ENCODE data around the gene TNFRSF19.
A peak's percentile ranks its signal among the peaks of the same experiment; 100 is the strongest.

Gene TNFRSF19

GRCh38 chr13:23600534-23600933 is 30.3 kb downstream of the TNFRSF19 start:
- DNase-seq, result no peak

DNA sequence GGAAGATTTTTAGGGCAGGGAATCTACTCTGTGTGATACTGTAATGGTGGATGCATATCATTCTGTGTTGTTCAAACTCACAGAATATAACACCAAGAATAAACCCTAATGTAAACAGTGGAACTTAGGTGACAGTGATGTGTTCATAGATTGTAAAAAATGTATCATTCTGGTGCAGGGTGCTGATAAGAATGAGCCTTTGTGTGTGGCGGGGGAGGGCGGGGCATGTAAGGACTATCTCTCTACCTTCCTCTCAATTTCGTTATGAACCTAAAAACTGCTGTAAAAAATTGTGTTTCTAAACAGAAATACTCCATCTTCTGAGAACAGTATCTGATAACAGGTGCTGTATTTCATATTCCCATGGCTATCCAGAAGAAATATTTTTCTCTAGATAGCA is 35.6 kb downstream of the TNFRSF19 start:
- no peak for DNase-seq

GRCh38 chr13:23608138-23608537 is 37.9 kb downstream of the TNFRSF19 start:
- no peak for DNase-seq

DNA sequence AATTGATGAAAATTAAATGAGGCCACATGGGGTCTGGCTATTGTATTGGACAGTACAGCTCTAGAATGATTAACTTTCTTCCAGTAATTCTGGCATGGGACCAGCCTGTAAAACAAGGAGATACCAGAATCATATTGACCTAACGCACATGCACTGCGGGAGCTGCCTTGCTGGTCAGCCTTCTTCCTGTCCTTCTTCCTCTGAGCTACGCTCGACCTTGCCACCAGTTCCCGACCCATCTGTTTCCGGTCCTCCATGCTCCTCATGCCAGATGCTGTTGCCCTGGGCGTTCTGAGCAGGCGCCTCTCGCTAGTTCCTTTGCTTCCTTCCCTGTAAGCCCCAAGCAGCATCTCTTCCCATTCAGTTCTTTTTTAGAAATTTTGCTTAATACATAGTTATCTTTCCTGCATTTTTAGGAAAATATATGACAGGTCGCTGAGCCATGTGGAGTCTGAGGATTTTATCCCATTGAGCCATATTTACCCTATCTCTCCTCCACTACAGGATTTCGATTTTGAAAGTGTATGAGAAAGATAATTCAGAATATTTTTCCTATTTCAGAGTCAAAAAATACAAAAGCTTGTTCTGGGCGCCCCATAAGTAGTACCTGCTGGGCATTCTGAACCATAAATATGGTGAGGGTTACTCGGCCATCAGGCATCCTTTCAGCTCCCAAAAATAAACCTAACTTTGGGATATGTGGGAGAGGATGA is 38.6 kb downstream of the TNFRSF19 start:
- DNase-seq, result peak in 9 of 56 donors; percentile 6 to 41 (median 16)

DNA sequence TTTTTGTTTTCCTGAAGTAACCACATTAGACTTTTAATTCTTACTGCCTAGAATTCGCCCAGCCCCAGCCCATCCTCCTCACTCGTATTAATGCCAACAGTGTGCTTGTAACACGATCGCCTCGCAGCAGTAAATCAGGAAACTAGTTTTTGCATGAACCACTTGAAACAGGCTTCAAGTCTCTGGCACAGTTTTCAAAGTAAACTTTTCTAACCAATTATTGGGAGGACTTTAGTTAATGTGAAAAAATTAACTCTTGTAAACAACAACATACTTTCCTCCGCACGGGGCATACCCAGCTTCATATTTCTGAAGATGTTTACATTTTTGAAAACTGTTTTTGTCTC is 39.2 kb downstream of the TNFRSF19 start:
- no peak for DNase-seq

GRCh38 chr13:23609874-23610576 is 39.8 kb downstream of the TNFRSF19 start:
- DNase-seq, result no peak

DNA sequence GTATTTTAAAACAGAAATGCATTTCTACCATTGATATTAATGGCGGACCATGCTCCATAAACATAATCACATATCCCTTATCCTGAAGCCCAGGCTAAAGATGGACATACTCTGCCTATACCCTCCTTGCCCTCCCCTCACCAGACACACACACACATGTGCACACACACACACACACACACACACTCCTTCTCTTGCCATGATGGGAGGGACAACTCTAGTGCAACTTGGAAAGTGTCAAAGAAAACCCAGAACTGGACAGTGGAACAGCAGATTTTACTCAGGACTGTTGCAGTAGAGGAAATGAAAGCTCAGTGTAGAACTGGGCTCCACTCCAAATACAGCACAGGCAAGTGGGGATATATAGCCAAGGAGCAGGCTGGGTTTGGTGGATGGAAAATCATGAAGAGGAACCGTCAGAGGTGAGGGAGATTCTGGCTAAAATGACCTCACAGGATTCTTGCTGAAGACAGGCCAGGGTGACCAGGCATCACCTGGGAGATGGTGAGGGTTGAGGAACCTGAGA is 40.8 kb downstream of the TNFRSF19 start:
- DNase-seq, result peak in 1 of 56 donors; percentile 13

GRCh38 chr13:23612182-23612581 is 42.0 kb downstream of the TNFRSF19 start:
- no peak for DNase-seq

DNA sequence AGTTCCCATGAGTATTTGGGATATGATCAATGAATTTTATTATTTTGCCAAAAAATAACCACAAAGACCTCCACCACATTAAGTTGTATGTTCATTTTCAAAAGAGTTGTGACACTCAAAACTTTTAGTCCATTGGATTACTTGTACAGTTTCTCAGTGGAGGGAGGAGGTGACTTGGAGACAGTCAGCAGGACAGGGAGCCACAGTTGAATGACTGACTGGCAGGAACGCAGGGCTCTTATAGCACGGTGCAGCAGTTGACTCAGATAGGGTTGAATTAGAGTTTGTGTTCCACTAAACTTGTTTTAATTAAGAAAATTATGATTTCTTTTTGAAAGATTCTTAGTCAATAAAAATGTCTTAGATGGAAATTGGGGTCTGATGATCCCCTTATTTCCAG is 42.5 kb downstream of the TNFRSF19 start:
- DNase-seq, result no peak

DNA sequence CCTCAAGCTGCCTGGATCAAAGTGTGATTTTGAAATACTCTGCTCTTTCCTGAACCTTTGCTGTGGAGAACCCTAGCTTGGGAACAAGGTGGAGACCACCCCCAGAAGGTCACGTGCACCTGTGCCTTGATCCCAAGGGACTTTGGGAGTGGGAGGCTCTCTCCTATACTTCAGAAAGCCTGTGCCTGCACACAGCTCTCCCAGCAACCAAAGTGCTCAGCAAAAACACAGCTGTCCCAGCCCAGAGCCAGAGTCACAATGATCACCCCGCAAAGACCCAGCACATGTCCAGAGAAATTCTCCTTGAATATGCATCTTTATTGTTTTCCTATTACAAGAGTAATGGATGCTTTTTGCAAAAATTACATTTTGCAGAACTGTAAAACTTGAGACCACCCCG is 43.4 kb downstream of the TNFRSF19 start:
- no peak for DNase-seq

DNA sequence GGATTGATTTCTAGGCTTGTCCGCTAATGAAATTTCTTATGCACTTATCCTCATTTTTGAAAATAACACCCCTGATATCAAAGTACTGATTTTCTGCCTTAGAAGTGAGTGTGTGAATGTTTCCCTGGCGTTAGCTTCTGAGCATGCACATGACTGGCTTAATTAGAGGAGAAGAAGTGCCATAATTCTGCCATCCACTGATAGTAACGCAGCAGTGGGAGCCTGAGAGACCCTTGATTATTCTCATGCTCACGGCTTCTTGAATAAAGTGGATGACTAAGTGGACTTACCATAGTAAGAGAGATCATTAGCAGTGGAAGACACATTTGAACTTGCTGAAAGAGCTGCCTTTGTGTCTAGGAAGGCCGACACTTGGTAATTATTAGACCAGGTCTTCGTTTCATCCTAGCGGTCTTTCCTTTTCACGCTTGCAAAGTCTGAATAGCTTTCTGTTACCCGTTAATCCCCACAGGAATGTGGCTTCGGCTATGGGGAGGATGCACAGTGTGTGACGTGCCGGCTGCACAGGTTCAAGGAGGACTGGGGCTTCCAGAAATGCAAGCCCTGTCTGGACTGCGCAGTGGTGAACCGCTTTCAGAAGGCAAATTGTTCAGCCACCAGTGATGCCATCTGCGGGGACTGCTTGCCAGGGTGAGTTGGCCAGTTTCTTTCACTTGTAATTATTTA is 45.3 kb downstream of the TNFRSF19 start:
- peak in 5 of 56 donors; percentile 6 to 24 (median 15) for DNase-seq

GRCh38 chr13:23616228-23616627 is 46.0 kb downstream of the TNFRSF19 start:
- no peak for DNase-seq

- no peak for DNase-seq
Measured at GRCh38 chr13:23617551-23618024, 47.4 kb downstream of the TNFRSF19 start.

GRCh38 chr13:23618341-23618740 is 48.1 kb downstream of the TNFRSF19 start:
- DNase-seq, result no peak

DNA sequence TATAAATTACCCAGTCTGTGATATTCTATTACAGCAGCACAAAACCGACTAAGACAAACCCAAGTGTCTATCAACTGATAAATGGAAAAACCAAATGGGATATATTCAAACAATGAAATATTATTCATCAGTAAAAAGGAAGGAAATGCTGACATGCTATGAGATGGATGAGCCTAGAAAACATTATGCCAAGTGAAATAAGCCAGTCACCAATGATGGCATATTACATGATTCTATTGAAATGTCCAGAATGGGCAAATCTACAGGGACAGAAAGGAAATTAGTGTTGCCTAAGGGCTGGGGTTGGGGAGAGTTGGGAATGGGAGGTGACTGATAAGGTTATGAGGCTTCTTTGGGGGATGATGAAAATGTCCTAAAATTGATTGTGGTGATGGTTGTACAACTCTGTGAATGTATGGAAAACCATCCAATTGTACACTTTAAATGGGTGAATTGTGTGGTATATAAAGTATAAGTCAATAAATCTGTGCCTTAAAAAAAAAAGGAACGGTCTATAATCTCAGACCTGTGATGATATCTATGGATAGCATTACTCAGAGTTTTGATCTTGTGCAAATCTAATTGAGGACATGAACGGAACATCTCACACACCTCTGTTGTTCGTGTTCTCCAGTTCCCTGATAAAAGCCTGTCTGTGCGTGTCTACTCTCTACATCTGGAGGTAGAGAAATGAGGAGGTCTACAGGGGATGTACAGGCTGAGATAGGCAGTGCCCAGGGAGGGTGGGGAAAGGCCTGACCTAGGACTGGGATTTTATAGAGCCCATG is 49.0 kb downstream of the TNFRSF19 start:
- DNase-seq, result no peak

DNA sequence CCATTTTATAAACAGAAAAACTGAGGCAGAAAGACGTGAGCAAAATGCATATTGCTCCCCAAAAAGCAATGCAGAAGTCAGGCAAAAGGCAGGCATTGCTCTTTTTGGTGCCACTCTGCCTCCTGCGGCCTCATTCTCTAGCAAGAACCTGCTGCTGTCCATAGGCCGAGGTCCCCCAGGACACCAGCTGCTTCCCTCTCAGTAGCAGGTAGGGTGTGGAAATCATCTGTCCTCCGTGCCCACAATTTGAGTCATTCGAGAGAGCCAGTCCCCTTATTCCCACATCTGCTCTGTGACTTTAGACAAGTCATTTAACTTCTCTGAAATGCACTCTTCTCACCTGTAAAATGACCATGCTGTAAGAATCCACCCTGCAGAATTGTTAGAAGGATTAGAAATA is 50.0 kb downstream of the TNFRSF19 start:
- DNase-seq, result no peak

- no peak for DNase-seq
Measured at GRCh38 chr13:23620613-23621315, 50.6 kb downstream of the TNFRSF19 start.

GRCh38 chr13:23621316-23621645 is 51.1 kb downstream of the TNFRSF19 start:
- DNase-seq, result no peak

- DNase-seq, result no peak
Measured at GRCh38 chr13:23622985-23623384, 52.8 kb downstream of the TNFRSF19 start.

- no peak for DNase-seq
Measured at GRCh38 chr13:23623394-23623793, 53.2 kb downstream of the TNFRSF19 start.

GRCh38 chr13:23626700-23627099 is 56.5 kb downstream of the TNFRSF19 start:
- DNase-seq, result peak in 1 of 56 donors; percentile 20
